ENCODE data around the gene FNTB. TPM values are rescaled to one million over a fixed set of nuclear protein-coding genes. Genes with fewer than 3 reads are reported as not detected.

Gene FNTB
- total RNA-seq, 1 donor from 2014 or later, result 18.0 TPM

DNA sequence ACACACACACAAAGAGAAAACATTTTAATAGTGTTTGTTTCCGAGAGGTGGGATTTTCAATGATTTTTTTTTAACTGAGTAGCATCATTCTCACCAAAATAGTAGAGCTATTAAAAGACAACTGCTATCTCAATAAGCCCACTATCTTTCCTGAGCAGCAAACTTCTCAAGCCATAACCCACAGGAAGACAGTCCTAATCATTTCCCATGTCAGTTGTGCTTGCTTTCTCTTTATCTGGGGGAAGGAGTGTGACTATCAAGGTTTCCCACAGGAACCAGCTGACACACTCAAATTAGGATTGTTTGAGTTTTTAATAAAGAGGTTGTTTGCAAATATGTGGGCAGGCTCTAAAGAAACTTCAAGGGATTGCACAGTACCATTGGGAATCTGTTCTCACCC is 120.5 kb downstream of the FNTB start:
- no peak for DNase-seq (ENCODE audit: low read depth)
- TF ChIP-seq, protein P1, sequence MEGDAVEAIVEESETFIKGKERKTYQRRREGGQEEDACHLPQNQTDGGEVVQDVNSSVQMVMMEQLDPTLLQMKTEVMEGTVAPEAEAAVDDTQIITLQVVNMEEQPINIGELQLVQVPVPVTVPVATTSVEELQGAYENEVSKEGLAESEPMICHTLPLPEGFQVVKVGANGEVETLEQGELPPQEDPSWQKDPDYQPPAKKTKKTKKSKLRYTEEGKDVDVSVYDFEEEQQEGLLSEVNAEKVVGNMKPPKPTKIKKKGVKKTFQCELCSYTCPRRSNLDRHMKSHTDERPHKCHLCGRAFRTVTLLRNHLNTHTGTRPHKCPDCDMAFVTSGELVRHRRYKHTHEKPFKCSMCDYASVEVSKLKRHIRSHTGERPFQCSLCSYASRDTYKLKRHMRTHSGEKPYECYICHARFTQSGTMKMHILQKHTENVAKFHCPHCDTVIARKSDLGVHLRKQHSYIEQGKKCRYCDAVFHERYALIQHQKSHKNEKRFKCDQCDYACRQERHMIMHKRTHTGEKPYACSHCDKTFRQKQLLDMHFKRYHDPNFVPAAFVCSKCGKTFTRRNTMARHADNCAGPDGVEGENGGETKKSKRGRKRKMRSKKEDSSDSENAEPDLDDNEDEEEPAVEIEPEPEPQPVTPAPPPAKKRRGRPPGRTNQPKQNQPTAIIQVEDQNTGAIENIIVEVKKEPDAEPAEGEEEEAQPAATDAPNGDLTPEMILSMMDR (IDR thresholded peaks at IDR 0.05; ENCODE audit: insufficient read depth, low read length, poor library complexity, severe bottlenecking), result no peak
- no peaks in the 10 kb centered on the region for H3K27me3 ChIP-seq (ENCODE audit: control insufficient read depth, insufficient read depth, low read length)
- H3K4me3 ChIP-seq (ENCODE audit: low read depth, low read length), result no peak overlapping the region
- H3K36me3 ChIP-seq (ENCODE audit: control insufficient read depth, insufficient read depth, low read length), result no peaks in the 10 kb centered on the region

GRCh38 chr14:65109357-65109756 is 122.7 kb downstream of the FNTB start:
- no peak overlapping the region for H3K4me3 ChIP-seq (ENCODE audit: low read depth, low read length)
- TF ChIP-seq, protein P1 (IDR thresholded peaks at IDR 0.05; ENCODE audit: insufficient read depth, low read length, poor library complexity, severe bottlenecking), result no peak
- no peaks in the 10 kb centered on the region for H3K27me3 ChIP-seq (ENCODE audit: control insufficient read depth, insufficient read depth, low read length)
- H3K36me3 ChIP-seq (ENCODE audit: control insufficient read depth, insufficient read depth, low read length), result no peaks in the 10 kb centered on the region
- DNase-seq (ENCODE audit: low read depth), result no peak

- Histone ChIP-seq H3K27me3 (ENCODE audit: control insufficient read depth, insufficient read depth, low read length) (no peaks in the 10 kb centered on the region), H3K36me3 (ENCODE audit: control insufficient read depth, insufficient read depth, low read length) (no peaks in the 10 kb centered on the region), H3K4me3 (ENCODE audit: low read depth, low read length) (no peak overlapping the region)
- TF ChIP-seq, protein P1 (IDR thresholded peaks at IDR 0.05; ENCODE audit: insufficient read depth, low read length, poor library complexity, severe bottlenecking), result no peak
- no peak for DNase-seq (ENCODE audit: low read depth)
Measured at GRCh38 chr14:65110525-65110924, 123.8 kb downstream of the FNTB start.

Other genes starting within 250 kb of the FNTB start
- 0.21 and 0.54 TPM in 2 replicates for gene SPTB, start 107.0 kb upstream of the FNTB start, total RNA-seq
- gene CHURC1, start 72.4 kb upstream of the FNTB start, total RNA-seq, result 35.3 and 56.8 TPM in 2 replicates
- not detected in 2 replicates for gene GPX2, start 44.1 kb upstream of the FNTB start, total RNA-seq
- 18.2 and 21.9 TPM in 2 replicates for gene RAB15, start 14.6 kb upstream of the FNTB start, total RNA-seq
- gene MAX, start 115.6 kb downstream of the FNTB start, total RNA-seq, result 59.5 and 60.0 TPM in 2 replicates

Measured in kidney epithelial cell (primary cell).